Dendritic cell treated with granulocyte-macrophage colony-stimulating factor and Interleukin-4, amounts not matched to agents 40 ng/mL and 50 ng/mL, for 4 days (primary cell): ENCODE measurements around the gene GBP2.

Experiments used
- H3K27ac Mint-ChIP-seq: one replicate; pipeline ENCODE4 v1.8.0; 2022; ENCODE audit warnings: mild to moderate bottlenecking, mixed read lengths
- H3K27me3 Mint-ChIP-seq: one replicate; pipeline ENCODE4 v1.8.0; 2022; ENCODE audit warnings: mild to moderate bottlenecking, mixed read lengths
- H3K36me3 Mint-ChIP-seq: one replicate; pipeline ENCODE4 v1.8.0; 2022; ENCODE audit warnings: low read depth, mixed read lengths
- H3K4me1 Mint-ChIP-seq: one replicate; pipeline ENCODE4 v1.8.0; 2022; ENCODE audit warnings: low read depth, mixed read lengths
- H3K4me3 Mint-ChIP-seq: one replicate; pipeline ENCODE4 v1.8.0; 2022; ENCODE audit warnings: mild to moderate bottlenecking, moderate library complexity, mixed read lengths
- H3K9me3 Mint-ChIP-seq: one replicate; pipeline ENCODE4 v1.8.0; 2022; ENCODE audit warnings: mixed read lengths
- intact Hi-C: fragments of 100-400 bp; cut with micrococcal nuclease; formaldehyde crosslinking; loops from one replicate; pipeline ENCODE4 v1.15.0; 2022

The GBP2 gene

GRCh38 chr1:89065079-89065868 is 60.6 kb downstream of the GBP2 start, which contains the start of gene GBP1:
Gene GBP1 (minus strand): TSS chr1:89065208. CDS start chr1:89063234, 1,974 bp downstream.
- intact Hi-C loops = no loop called here
- no peaks in the 10 kb centered on the region for H3K9me3 Mint-ChIP-seq
- H3K27ac Mint-ChIP-seq = peak within 1 kb of the TSS; percentile 76

GRCh38 chr1:89064632-89065031 is 61.3 kb downstream of the GBP2 start:
- intact Hi-C loops = no loop called here
- Mint-ChIP-seq H3K27me3 (no peaks in the 10 kb centered on the region), H3K9me3 (no peaks in the 10 kb centered on the region), H3K27ac (peak overlapping the region; percentile 76), H3K36me3 (peaks cover 7% of the 10 kb centered on the region), H3K4me3 (peak overlapping the region; percentile 72), H3K4me1 (peaks cover 15% of the 10 kb centered on the region)

More at GRCh38 chr1:89065079-89065868, 60.6 kb downstream of the GBP2 start, which contains the start of gene GBP1:
- Mint-ChIP-seq H3K4me1 (peaks cover 21% of the 10 kb centered on the region), H3K27me3 (no peaks in the 10 kb centered on the region), H3K36me3 (peaks cover 2% of the 10 kb centered on the region), H3K4me3 (peak within 1 kb of the TSS; percentile 72)

- no peak overlapping the region for H3K27ac Mint-ChIP-seq
- peaks cover 16% of the 10 kb centered on the region for H3K36me3 Mint-ChIP-seq
- peaks cover 14% of the 10 kb centered on the region for H3K4me1 Mint-ChIP-seq
- H3K9me3 Mint-ChIP-seq = no peaks in the 10 kb centered on the region
- no peaks in the 10 kb centered on the region for H3K27me3 Mint-ChIP-seq
- H3K4me3 Mint-ChIP-seq = no peak overlapping the region
- intact Hi-C loops = no loop called here
These were observed 62.8 kb downstream of the GBP2 start for GRCh38 chr1:89063094-89063493.

GRCh38 chr1:89060091-89060490 is 65.8 kb downstream of the GBP2 start:
- Mint-ChIP-seq H3K4me1 (peaks cover 23% of the 10 kb centered on the region), H3K36me3 (peaks cover 31% of the 10 kb centered on the region), H3K9me3 (no peaks in the 10 kb centered on the region), H3K27me3 (no peaks in the 10 kb centered on the region), H3K27ac (no peak overlapping the region), H3K4me3 (no peak overlapping the region)
- intact Hi-C loops = no loop called here
